HEK293 (cell line): ENCODE measurements around the gene COL18A1.

ENCODE experiments used
- ATF2 ChIP-seq: fragments of 450-650 bp; formaldehyde crosslinking; IDR thresholded peaks from 2 replicates; pipeline ENCODE4 v1.5.1; 2016; ENCODE audit warnings: missing biosample characterization, missing genetic modification characterization, low read depth
- CTCF ChIP-seq: fragments of 450-650 bp; formaldehyde crosslinking; IDR thresholded peaks from 2 replicates; pipeline ENCODE4 v1.5.1; 2016; ENCODE audit warnings: missing biosample characterization, missing genetic modification characterization
- GLIS2 ChIP-seq: fragments of 450-650 bp; formaldehyde crosslinking; IDR thresholded peaks from 2 replicates; pipeline ENCODE4 v1.5.1; 2016; ENCODE audit warnings: missing biosample characterization, missing genetic modification characterization
- YY1 ChIP-seq: fragments of 450-650 bp; formaldehyde crosslinking; IDR thresholded peaks from 2 replicates; pipeline ENCODE4 v1.5.1; 2018; ENCODE audit warnings: missing biosample characterization, missing genetic modification characterization
- ZBTB1 ChIP-seq: fragments of 450-650 bp; formaldehyde crosslinking; IDR thresholded peaks from 2 replicates; pipeline ENCODE4 v1.5.1; 2016; ENCODE audit warnings: missing biosample characterization, missing genetic modification characterization
- ZBTB21 ChIP-seq: fragments of 450-650 bp; formaldehyde crosslinking; IDR thresholded peaks from 2 replicates; pipeline ENCODE4 v1.5.1; 2017; ENCODE audit warnings: missing biosample characterization, missing genetic modification characterization
- ZFP3 ChIP-seq: fragments of 450-650 bp; formaldehyde crosslinking; IDR thresholded peaks from 2 replicates; pipeline ENCODE4 v1.5.1; 2016; ENCODE audit warnings: low read depth, missing biosample characterization, missing genetic modification characterization
- ZNF140 ChIP-seq: fragments of 450-650 bp; formaldehyde crosslinking; IDR thresholded peaks from 2 replicates; pipeline ENCODE4 v1.5.1; 2016; ENCODE audit warnings: missing biosample characterization, missing genetic modification characterization
- ZNF174 ChIP-seq: fragments of 450-650 bp; formaldehyde crosslinking; IDR thresholded peaks from 2 replicates; pipeline ENCODE4 v1.5.0; 2017; ENCODE audit warnings: missing biosample characterization, mild to moderate bottlenecking, missing genetic modification characterization
- ZNF391 ChIP-seq: fragments of 450-650 bp; formaldehyde crosslinking; IDR thresholded peaks from 2 replicates; pipeline ENCODE4 v1.5.1; 2016; ENCODE audit warnings: low read depth, missing biosample characterization, missing genetic modification characterization, borderline replicate concordance
- ZNF404 ChIP-seq: fragments of 450-650 bp; formaldehyde crosslinking; IDR thresholded peaks from 2 replicates; pipeline ENCODE4 v1.5.1; 2017; ENCODE audit warnings: missing biosample characterization, missing genetic modification characterization
- ZNF529 ChIP-seq: fragments of 450-650 bp; formaldehyde crosslinking; IDR thresholded peaks from 2 replicates; pipeline ENCODE4 v1.5.1; 2017; ENCODE audit warnings: missing genetic modification characterization, missing biosample characterization; ENCODE audit not compliant: insufficient replicate concordance
- ZNF768 ChIP-seq: fragments of 450-650 bp; formaldehyde crosslinking; IDR thresholded peaks from 2 replicates; pipeline ENCODE4 v1.5.1; 2018; ENCODE audit warnings: missing biosample characterization, mild to moderate bottlenecking, missing genetic modification characterization
- ZNF777 ChIP-seq: fragments of 450-650 bp; formaldehyde crosslinking; IDR thresholded peaks from 2 replicates; pipeline ENCODE4 v1.5.1; 2017; ENCODE audit warnings: missing biosample characterization, missing genetic modification characterization, borderline replicate concordance

GRCh38 chr21:45436351-45437065 is 31.5 kb downstream of the COL18A1 start:
- TF ChIP-seq GLIS2 (tag by site-specific recombination) (no peak), ZNF140 (tag by site-specific recombination) (no peak), ATF2 (no peak), ZNF404 (tag by site-specific recombination) (no peak), CTCF (tag by site-specific recombination) (no peak), ZFP3 (tag by site-specific recombination) (no peak), ZNF529 (no peak), ZNF174 (tag by site-specific recombination) (no peak), ZNF391 (tag by site-specific recombination) (no peak), ZBTB1 (tag by site-specific recombination) (no peak), ZBTB21 (tag by site-specific recombination) (no peak), YY1 (tag by site-specific recombination) (no peak), ZNF768 (no peak), ZNF777 (tag by site-specific recombination) (no peak)
